ENCODE results near the gene NRIP1.

The NRIP1 gene, protein sequence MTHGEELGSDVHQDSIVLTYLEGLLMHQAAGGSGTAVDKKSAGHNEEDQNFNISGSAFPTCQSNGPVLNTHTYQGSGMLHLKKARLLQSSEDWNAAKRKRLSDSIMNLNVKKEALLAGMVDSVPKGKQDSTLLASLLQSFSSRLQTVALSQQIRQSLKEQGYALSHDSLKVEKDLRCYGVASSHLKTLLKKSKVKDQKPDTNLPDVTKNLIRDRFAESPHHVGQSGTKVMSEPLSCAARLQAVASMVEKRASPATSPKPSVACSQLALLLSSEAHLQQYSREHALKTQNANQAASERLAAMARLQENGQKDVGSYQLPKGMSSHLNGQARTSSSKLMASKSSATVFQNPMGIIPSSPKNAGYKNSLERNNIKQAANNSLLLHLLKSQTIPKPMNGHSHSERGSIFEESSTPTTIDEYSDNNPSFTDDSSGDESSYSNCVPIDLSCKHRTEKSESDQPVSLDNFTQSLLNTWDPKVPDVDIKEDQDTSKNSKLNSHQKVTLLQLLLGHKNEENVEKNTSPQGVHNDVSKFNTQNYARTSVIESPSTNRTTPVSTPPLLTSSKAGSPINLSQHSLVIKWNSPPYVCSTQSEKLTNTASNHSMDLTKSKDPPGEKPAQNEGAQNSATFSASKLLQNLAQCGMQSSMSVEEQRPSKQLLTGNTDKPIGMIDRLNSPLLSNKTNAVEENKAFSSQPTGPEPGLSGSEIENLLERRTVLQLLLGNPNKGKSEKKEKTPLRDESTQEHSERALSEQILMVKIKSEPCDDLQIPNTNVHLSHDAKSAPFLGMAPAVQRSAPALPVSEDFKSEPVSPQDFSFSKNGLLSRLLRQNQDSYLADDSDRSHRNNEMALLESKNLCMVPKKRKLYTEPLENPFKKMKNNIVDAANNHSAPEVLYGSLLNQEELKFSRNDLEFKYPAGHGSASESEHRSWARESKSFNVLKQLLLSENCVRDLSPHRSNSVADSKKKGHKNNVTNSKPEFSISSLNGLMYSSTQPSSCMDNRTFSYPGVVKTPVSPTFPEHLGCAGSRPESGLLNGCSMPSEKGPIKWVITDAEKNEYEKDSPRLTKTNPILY (N-terminal part only)

DNA sequence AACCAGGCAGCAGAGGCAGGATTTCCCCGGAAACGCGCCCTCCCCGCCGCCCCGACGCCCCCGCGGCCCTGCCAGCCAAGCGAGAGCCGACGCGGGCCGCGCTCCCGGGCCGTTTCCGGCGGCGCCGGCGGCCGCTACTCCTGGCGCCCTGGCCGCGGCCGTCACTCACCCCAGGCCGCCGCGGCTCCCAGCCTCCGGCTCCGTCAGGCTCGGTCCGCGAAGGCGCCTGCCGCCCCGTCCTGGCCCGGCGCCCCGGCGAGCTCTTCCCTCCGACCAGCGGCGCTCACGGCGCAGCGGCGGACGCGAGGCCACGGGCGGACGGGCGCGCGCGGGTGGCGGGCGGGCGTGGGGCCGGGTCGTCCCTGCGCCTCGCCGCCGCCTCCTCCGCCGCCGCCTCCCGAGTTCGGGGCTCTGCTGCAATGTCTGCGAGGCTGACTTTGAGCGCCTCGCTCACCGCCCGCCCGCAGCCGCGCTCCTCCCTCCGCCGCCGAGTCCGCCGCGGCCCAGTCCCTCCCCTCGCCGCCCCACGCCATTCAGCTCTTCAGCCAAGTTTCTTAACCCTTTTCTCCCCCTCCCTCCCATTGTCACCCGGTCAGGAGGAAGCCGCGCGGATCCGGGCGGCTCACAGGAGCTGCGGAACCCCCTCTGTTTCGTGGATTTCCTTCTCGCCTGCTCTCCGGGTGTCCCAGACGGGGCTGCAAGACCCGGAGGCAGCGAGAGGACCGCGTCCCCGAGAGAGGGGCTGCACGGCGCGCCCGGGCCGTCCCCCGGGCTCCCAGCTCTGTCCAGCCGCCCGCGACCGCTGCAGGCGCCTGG, at the start of gene NRIP1:
Gene NRIP1 (minus strand): TSS at position 425 of the 816 bp plus-strand sequence. CDS start 96,808 bp downstream, outside the sequence.
- DNase-seq: peak; percentile 80 to 98 (median 88)
- intact Hi-C loops (cut with DNase I): loop anchor here (5.0 kb wide), 2 partner anchors 197 to 418 kb away; no protein-coding TSS in a partner anchor

DNA sequence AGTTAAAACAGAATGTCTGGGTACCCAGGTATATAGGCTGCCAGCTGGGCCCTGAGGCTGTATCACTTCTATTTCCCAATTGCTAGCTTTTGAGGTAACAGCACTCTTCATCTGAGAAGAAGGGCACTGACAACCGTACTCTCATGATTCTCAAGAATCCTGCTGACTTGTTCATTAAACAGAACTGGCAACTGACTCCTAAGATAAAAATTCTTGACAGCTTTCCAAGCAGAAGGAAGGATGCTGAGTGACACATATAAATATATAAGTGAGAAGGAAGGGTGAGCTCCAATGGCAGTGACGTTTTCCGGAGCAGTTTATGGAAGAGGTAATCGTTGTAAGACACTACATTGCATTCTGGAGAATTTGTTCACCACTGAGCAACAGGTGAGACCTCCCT, 48.1 kb upstream of the NRIP1 start:
- intact Hi-C loops (cut with DNase I): no loop called here
- no peak for DNase-seq

DNA sequence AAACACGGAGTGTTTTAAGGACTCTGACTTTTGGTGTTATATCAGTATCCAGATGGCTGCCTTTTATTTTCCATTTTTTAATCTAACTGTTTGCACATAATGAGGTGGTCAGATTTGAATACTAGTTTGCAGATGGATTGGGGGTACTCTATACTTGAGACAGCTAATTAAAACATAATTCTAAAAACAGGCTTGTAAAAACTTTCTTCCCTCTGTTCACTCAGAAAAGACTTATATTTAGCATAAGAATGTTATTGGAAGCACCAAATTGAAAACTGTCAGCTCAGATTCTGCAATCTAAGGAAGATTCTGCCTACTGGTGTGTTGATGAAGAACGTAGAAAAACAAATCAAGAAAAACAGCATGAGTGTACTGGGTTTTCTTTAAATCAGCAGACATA, 44.0 kb upstream of the NRIP1 start:
- intact Hi-C loops (cut with DNase I): no loop called here
- no peak for DNase-seq

DNA sequence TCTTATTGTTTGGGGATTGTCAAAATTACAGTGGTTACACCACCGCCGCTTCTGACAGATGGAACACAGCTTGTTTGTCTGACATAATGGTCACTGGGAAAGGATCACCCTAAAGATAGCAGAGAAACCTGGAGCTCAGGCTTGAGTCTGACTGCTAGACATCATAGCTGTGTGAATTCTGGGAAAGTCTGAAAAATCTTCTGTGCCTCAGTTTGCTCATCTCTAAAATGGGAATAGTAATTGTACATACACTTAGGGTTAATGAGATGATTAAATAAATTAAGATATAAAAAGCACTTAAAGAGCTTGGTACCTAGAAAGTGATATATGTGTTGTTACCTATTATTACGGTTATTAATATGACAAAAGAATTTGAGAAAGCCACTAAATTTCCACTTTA, 39.7 kb upstream of the NRIP1 start:
- DNase-seq: no peak
- intact Hi-C loops (cut with DNase I): no loop called here

DNA sequence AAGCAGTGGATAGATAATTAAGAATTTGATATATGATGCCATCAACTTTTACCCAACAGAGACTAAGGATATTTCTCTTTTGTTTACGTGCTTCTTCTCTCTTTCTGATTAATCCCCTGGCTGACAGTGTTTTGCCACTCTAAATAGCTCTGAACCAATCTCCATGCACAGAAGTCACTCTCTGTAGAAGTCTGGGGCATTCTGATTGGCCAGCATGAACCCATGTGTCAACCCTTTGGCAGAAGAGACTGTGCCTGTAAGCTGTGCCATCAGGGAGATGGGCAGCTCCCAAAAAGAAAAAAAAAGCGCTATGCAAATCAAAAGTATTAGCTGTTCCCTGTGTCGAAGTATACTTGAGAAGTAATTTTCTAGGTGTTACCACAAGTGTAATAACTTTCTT, 34.1 kb upstream of the NRIP1 start:
- intact Hi-C loops (cut with DNase I): no loop called here

DNA sequence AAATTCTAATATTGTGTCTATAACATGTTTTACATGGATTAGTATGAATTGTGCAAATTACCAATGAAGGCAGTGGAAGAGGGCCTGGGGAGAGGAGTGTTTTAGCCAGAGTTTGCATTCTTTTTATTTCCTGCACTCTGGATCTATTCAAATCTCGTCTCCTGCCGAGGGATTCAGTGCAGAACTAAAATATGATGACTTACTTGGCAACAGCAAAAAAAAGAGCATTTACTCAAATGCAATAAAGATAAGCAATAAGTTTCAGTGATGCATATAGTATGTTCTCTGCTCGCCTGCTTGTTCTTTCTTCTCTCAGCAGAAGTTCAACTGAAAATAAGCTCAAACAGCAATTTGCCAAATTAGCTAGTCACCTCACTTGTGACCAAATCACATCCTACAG, 33.4 kb upstream of the NRIP1 start:
- DNase-seq: no peak
- intact Hi-C loops (cut with DNase I): no loop called here

More for the DNA sequence above, 34.1 kb upstream of the NRIP1 start:
- DNase-seq: no peak

DNA sequence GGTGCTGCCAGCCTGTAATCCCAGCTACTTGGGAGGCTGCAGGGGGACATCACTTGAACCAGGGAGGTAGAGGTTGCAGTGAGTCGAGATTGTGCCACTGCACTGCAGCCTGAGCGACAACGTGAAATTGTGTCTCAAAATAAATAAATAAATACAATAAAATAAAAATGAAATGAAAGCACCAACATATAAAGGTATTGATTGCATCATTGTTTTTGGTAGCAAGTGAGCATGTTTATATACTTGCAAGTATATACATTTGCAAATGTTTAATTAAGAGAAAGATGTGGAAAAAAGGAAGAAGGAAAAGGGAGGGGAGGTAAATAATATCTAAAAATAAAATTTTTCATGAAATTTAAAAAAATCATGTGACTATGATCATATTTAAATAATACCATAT, 32.8 kb upstream of the NRIP1 start:
- no peak for DNase-seq
- intact Hi-C loops (cut with DNase I): no loop called here

DNA sequence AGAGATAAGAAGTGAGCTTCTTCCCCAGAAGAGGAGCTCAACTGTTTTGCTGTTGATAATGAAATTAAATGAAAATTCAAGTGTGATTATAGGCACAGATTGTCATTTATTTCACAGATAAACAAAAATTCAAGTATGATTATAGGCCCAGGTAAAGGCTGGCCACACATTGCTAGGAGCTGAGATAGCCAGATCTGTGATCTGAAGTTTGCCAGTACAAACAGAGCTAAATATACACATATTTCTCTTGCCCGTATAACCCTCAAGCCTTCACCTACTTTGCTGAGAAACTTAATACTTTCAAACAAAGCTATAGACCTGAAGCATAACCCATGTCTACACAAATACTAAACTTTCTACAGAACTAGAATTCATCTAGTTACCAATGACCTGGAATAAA, 31.3 kb upstream of the NRIP1 start:
- DNase-seq: no peak
- intact Hi-C loops (cut with DNase I): no loop called here

DNA sequence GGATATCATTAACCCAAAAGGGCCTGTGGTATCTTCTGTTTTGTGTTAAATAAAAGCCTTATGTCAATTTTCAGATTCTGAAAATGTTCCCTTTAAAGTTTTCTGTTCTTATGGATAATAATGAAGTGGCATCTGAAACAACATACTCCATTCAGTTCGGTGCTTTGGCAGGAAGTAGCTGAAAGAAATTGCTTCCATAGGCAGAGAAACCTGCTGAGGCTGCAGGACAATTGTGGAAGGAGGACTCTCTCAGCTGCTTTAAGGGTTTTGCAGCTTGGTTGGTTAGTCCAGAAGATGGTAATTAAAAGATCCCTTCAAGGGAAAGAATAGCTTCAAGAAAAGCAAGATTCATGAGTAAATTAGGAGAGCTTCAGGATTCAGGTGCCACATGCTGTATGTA, 30.5 kb upstream of the NRIP1 start:
- no peak for DNase-seq
- intact Hi-C loops (cut with DNase I): no loop called here

DNA sequence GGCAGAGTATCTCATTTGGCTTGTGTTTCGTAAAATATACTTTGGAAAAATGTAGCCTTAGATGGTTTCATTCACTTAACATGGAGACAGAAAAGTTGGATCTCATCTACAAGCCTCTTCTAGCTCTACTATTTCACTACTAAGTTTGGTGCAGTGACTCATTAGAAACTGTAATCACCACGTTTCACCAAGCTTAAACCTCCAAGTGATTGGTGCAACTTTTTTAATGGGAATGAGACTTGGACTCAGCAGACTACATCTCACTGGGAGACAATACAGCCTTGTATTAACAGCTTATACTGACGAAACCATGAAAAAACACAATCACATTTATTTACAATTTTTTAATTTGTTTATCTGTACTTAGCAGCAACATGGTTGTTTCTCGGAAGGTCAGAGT, 29.9 kb upstream of the NRIP1 start:
- DNase-seq: no peak
- intact Hi-C loops (cut with DNase I): no loop called here

DNA sequence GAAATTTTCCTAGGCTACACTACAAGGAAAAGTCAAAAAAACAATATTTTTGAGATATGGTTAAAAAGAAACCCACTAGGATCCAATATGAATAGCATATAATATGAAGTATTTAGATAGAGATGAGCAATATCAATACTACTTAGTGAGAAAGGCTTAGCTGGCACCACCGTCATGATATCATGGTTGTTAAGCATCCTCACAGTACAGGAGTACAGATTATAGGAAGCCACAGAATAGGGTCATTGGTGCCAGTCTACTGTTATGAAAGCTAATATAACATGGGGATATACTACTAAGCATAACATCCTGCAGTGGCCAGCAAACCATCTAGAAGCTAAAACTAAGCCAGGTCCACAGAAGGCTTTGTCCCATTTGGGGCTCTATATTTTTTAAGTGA, 28.4 kb upstream of the NRIP1 start:
- no peak for DNase-seq
- intact Hi-C loops (cut with DNase I): no loop called here

DNA sequence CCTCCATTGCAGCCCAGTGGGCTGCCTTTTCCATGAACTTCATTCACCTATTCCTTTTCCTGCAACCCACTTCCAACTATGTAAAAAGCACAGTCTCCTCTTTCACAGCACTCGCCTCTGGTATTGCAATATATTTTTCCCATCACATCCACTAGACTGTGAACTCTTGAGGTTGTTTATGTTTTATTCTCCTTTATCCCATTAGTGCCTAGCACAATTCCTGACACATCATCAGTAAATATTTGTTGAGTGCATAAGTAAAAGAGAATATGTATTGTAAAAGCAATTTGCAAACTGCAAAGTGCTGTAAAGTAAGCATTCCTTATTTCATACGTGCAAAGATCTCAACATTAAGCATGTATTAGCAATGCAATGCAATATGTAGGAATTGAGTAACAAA, 27.9 kb upstream of the NRIP1 start:
- DNase-seq: no peak
- intact Hi-C loops (cut with DNase I): no loop called here

DNA sequence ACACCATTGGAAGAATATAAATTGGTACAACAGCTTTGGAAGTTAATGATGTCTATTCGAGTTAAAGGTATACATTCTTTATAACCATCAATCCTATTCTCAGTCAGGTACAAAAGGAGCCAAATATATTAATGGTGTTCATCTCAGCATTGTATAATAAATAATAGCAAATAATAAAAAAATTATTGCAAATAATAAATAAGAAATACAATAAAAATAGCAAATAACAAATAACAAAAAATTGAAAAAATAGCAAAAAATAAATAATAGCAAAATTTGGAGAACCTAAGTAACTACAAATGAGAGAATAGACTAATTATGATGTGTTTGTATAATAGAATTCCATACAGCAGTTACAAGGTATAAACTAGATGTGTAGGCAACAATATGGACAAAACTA, 25.6 kb upstream of the NRIP1 start:
- intact Hi-C loops (cut with DNase I): no loop called here
- DNase-seq: no peak

DNA sequence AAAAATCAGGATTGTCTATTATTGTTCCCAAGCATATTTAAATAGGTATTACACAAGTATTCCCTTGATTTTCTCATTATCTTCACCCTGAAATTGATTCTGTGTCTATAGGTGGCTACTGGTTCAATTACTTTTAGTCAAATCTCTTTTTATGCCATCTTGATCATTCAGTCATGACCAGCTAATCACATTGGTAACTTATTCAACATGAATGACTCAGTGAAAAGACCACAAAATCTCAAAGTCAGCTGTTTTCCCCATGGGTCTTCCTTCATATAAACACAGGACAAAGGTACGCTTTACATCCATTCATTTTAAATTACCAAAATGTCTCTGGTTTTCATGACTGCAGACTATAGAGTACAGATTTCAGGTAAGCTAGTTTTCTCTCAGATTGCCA, 23.7 kb upstream of the NRIP1 start:
- DNase-seq: no peak

DNA sequence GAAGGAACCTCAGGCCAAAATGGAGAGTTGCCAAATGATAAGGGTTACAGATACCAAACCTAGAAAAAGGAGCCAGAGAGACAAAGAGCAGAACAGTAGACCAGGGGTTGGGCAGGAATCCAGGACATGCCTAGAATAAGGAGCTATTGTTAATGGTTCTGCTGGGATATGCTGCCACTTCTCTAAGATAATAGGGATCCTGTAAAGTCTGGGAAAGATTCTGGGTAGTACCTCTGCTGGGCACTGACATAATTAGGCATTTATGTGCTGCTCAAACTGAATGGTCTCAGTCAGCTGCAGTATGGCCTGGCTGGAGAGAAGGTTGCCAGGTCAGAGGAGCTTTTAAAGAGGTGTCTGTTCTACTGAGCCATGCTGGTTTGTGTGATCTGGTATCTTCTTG, 19.9 kb upstream of the NRIP1 start:
- DNase-seq: no peak
- intact Hi-C loops (cut with DNase I): no loop called here

More for the DNA sequence above, 23.7 kb upstream of the NRIP1 start:
- intact Hi-C loops (cut with DNase I): no loop called here

DNA sequence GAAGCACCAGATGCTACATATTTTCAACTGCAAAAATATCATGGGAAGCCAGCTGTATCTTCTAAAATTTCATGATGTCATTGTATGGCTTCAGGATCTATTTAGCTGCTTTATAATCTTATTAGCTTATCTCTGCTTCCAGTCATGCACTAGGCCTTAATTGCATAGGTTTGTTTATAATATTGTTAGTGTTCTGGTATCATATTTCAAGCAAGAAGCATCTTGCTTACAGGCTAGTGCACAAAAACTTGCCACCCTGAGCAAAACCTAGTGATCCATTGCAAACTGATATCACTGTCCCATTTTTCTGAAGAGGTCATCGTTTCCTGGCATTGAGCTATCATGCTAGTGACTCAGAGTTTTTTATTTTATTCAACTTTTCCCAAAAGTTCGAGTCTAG, 15.7 kb upstream of the NRIP1 start:
- intact Hi-C loops (cut with DNase I): no loop called here
- DNase-seq: no peak

DNA sequence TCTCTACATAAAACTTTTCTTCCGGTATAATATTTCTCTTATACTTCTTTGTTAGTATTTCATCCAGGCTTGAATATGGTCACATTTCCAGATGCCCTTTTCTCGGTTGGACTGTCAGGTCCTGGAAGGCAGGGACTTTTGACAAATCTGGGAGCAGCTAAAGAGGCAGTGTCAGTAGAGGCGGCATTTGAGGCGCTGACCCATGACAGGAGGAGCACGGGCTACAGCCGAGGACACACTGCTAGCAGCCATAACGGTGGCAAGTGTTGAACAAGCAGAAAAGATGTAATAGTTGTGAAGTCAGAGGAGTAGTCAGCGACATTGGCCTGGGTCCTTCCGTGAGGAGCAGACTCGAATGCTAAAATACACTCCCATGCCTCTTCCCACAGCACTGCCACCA, 14.5 kb upstream of the NRIP1 start:
- intact Hi-C loops (cut with DNase I): no loop called here
- no peak for DNase-seq

DNA sequence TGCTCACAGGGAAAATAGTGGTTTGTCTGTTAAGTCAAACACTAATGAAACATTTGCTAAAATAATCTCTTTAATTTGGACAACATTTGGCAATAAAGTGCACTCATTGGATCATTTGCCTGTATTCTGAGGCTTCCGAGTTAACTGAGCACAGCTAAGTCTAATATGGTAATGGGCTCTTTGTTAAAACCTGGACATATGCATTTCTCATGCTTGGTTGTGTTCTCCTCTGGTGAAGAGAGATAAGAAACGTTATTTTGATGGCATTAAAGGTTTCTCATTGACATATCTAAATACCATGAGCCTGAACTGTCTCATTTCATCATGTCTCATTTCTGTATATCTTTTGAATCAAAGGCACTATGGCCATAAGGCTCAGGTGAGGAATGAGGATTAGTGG, 13.4 kb upstream of the NRIP1 start:
- intact Hi-C loops (cut with DNase I): no loop called here
- DNase-seq: no peak

DNA sequence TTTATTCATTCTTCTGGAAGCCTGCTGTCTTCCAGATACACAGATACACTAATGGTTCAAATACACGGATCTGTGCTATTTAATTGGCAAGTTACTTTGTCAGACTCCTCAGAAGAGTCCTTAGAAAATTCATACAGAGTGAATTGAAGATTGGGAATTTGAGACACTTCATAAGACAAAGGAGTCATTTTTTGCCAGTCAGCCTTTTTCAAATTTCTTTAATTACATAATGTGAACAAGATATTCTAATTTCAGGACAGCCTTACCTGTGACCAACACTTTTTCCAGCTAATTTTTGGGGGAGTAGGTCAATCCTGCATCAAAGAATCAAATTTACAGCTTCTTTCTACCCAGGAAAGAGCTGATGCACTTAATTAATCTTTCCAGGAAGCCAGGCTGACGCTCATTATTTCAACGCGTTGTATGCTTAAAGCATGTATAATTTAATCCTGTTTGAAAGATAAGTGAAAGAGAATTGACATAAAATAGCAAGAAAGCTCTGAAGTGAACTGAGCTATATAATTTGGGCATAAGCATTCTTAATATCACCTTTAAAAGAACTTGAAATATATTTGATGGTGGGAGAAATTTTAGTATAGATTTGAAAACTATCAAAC, 12.8 kb upstream of the NRIP1 start:
- intact Hi-C loops (cut with DNase I): no loop called here
- no peak for DNase-seq

DNA sequence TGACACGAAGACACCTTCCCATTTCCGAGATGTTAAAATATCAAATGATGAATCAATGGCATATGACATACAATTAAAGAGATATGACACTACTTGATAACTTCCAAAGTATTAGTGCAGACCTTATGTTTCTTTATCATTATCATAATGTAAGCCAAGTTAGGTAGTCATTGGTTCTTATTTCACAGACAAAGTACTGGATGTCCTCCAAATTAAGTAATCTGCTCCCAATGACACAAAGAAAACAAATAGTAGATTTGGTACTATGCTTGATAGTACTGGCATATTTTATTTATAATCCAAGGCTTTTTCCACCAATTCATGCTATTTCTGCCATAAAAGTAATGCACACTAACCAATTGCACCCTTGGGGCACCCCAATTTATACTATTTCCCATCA, 11.9 kb upstream of the NRIP1 start:
- intact Hi-C loops (cut with DNase I): no loop called here
- DNase-seq: no peak

Measured in posterior cingulate gyrus (tissue), 11 donors.